Loucy (cell line): ENCODE data around the gene EPHB3.

Experiments used
- CTCF ChIP-seq: fragments of 200-600 bp; sonication (generic); conservative IDR thresholded peaks from 2 replicates; pipeline ENCODE4 v1.5.1; 2014; ENCODE audit warnings: mild to moderate bottlenecking, antibody characterized with exemption, low read length
- EZH2phosphoT487 ChIP-seq: fragments of 200-600 bp; IDR thresholded peaks from 2 replicates; pipeline ENCODE4 v1.6.1; 2018; ENCODE audit warnings: antibody characterized with exemption, mild to moderate bottlenecking, moderate library complexity, borderline replicate concordance

- no peak for TF ChIP-seq CTCF
- no peak for TF ChIP-seq EZH2phosphoT487
Measured at GRCh38 chr3:184619787-184620430, 58.3 kb downstream of the EPHB3 start.
